IPS DF 4.7 (cell line): ENCODE data around the gene IRGQ.
"Not testable (repeated sequence)": the region's sequence is repeated elsewhere in the genome, so short reads cannot be mapped to it uniquely, and the experiment has no call there.

Source experiments
- DNase-seq: peaks from one replicate; pipeline ENCODE4 v3.0.0-alpha.2; 2013; ENCODE audit warnings: low spot score; ENCODE audit errors: extremely low read depth

Gene IRGQ

DNA sequence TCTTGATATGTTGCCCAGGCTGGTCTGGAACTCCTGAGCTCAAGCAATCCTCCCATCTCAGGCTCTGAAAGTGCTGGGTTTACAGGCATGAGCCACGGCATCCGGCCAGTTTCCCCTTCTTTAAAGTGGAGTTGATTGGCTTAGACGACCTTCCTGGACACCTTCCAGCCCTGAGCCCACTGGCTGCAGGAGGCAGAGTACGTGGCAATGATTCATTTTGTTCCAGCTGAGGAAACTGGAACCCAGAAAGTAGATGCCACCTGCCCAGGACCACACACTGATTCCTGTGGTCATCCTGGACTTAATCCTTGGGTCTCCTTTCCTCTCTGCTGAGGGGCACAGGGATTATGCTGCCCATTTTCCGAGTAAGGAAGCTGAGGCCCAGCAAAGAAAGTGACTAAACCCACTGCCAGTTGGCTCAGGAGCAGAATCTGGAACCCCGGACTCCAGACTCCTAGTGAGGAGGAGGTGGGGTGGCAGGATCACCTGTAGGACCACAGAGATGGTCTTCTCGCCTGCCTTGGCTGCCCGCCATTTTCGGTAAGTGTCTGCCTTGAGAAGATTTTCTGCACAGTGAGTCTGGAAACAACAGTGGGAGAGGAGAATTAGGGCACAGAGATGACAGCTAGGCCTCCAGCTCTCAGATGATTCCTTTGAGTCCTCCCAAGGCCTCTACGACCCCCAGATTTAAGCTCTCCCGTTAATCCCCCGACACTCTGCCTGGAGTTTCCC, 21.3 kb downstream of the IRGQ start:
- no peak for DNase-seq

DNA sequence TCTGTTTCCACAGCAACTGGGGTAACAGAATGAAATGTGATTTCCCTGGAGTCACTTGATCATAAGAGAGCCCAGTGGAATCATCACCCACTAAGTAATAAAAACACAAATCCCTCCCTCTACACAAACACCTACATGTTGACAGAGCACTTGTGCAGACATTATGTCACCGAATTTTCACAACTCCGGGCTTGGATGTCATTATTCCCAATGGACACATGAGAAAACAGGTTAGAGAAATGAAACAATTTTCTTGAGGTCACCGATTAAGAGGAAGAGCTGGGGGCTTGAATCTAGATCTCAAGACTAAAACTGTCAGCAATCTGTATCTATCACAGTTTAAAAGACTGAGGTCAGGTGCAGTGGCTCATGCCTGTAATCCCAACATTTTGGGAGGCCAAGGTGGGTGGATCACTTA, 23.8 kb downstream of the IRGQ start:
- no peak for DNase-seq

DNA sequence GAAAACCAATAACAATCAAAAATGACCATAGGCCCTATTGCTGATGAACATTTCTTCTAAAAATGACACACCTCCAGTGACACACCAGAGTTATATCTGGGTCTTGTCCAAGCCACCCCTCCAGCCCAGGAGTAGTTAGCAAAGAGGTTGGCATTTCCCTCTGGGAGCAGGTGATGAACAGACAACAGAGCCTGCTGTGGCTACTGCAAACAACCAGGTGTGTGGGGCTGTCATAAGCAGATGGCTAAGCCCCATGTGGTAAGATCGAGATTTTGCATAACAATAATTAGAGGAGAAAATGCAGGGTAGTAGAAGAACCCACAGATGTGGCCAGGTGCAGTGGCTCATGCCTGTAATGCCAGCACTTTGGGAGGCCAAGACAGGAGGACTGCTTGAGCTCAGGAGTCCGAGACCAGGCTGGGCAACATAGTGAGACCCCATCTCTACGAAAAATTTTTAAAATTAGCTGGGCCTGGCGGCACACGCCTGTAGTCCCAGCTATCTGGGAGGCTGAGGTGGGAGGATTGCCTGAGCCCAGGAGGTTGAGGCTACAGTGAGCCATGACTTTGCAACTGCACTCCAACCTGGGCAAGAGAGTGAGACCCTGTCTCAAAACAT, 25.7 kb downstream of the IRGQ start:
- no peak for DNase-seq

DNA sequence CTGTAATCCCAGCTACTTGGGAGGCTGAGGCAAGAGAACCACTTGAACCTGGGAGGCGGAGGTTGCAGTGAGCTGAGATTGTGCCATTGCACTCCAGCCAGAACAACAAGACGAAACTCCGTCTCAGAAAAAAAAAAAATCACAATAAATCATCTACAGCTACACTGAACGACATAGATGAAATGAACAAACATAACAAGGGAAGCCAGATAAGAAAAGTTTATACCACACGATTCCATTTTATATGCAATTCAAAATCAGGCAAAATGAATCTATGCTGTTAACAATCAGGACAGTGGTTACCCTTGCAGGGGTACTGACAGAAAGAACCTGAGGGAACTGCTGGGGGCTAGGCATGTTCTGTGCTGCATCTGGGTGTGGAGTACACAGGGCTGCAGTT, 26.3 kb downstream of the IRGQ start:
- no peak for DNase-seq

DNA sequence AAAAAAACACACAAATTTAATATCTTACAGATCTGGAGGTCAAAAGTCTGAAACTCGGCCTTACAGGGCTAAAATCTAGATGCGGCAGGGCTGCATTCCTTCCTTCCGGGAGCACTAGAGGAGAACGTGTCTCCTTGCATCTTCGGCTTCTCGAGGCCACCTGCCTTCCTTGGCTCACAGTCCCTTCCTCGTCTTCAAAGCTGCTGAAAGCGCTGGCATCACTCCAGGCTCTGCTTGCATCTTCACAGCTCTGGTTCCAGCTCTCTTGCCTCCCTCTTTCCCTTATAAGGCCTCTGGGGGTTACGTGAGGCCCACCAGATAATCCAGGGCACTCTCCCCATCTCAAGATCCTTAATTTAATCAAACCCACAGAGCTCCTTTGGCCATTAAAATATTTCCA, 31.1 kb downstream of the IRGQ start:
- no peak for DNase-seq

DNA sequence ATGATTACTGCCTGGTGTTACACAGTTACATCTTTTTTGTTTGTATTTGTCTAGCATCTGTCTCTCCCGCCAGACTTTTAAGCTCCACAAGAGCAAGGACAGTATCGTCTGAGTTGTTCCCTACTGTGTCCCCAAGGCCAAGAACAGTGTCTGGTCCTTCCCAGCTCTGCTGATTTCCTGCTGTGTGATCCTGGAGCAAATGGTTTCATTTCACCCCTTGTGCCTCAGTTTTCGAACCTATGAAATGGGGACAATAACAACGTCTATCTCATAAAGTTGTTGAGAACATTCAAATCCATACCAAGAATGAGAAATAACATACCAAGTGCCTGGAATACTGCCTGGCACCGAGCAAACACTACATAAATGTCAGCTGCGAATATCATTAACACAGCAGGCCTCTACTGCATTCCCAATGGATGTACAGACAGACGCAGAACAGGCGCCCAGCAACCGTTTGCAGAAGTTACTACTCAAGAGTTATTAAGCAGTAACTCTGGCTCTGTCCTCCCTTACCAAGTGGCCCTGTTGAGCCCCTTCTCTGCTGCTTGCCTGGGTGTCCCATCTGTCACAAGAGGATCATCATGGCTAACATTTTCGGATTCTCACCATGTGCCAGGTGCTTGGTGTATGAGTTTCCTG, 32.0 kb downstream of the IRGQ start:
- DNase-seq = no peak

DNA sequence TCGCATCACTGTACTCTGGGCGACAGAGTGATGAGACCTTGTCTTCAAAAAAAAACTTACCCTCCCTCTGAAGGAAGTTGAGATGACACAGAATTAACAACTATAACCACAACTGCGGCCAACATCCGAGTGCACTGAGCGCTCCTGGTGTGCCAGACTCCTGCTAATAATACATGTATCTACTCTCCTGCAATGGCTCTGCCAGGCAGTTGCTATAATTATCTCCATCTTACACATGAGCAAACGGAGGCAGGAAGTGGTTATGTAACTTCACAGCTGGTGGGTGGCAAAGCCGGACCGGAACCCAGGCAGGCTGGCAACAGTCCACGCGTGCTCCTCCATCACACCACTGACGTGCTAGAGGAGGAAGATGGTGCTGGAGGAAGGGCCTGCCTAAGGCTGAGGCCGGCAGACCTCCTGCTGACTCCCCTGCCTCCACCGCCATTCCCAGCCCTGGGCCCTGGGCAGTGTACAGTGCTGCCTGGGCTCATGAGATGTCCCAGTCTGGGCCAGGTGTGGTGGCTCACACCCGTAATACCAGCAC, 33.2 kb downstream of the IRGQ start:
- DNase-seq = no peak

DNA sequence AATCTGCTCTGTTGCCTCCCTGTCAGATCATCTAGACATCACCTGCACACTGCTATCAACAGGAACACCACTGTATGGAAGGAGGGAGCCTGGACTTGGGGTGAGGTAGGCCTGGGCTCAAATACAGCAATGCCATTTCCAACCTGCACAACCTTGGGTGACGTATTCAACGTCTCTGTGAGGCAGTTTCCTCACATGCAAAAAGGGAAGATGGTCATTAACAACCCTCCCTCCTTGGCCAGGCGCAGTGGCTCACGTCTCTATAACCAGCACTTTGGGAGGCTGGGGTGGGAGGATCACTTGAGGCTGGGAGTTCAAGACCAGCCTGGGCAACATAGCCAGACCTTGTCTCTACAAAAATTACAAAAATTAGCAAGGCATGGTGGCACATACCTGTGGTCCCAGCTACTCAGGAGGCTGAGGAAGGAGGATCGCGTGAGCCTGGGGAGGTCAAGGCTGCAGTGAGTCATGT, 33.7 kb downstream of the IRGQ start:
- no peak for DNase-seq

DNA sequence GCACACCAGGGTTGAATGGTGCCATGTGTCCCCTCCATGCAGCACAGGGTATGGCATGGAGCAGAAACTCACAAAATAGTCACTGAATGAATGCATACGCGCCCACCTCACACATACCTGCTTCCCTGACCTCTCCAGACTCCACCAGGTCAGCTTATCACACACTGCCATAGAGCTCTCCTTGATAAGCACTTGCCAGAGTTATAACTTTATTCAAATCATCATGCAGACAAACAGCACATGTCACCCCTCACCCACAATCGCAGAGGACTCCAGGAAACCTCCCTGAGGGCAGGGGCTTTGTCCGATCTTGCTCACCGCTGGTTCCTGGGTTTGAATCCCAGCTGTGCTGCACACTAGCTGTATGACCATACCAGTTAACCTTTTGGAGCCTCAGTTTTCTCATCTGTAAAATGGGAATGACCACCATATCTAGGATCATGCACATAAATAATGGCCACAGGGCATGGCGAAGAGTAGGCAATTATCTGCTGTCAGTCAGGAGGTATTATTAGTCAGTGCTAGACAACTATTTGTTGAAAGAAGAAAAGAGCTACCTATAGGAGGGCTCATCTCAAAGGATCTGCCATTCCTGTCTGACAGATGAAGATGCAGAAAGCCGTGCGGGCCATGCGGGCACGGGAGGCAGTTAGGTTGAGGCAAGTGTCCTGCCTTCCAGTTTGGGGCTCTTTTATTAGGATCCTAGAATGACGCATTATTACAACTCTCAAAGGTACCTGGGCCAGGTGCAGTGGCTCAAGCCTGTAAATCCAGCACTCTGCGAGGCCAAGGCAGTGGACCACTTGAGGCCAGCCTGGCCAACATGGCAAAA, 34.6 kb downstream of the IRGQ start:
- no peak for DNase-seq

DNA sequence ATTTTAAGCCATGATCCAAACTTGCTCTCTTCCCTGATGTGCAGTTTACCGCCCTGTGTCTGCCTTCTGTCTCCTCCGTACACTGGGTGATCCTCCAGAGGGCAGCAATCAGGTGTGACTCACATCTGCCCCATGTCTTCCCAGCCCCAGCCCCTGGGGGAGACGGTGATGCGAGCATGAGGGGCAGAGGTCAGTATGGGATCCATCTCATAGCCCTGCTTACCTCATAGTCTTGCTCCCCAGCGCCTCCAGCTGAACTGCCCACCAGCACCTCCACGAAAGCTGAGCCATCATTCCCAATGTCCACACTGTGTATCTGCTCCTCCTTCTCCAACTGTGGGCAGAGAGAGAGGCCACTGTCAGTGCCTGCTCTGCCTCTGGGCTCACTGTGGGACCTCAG, 35.2 kb downstream of the IRGQ start:
- DNase-seq = no peak

DNA sequence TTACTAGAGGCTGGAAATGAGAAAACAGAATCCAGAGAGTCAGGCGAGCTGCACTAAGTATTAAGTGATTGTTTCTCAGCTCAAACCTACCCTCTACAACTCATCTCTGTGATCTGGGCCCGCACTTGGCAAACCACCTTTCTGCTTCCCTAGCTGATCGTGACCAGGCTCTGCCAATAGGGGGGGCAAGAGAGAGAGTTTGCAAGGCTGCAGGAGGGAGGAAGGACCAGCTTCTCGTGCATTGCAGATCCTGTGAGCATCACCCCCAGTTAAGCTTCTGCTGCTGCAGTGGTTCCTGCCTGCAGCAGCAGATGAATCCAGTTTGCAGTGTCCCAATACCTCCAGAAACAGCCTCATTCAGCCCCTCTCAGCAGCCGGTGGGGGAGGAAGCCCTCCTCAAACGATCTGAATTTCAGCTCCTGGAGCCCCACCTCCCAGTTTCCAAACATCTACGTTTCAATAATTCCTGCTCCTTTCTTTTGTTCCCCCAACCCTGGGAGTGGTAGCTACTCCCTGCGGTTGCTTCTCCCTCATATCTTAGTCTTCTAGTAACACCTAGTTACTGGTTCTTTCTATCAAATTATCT, 40.7 kb downstream of the IRGQ start:
- no peak for DNase-seq

DNA sequence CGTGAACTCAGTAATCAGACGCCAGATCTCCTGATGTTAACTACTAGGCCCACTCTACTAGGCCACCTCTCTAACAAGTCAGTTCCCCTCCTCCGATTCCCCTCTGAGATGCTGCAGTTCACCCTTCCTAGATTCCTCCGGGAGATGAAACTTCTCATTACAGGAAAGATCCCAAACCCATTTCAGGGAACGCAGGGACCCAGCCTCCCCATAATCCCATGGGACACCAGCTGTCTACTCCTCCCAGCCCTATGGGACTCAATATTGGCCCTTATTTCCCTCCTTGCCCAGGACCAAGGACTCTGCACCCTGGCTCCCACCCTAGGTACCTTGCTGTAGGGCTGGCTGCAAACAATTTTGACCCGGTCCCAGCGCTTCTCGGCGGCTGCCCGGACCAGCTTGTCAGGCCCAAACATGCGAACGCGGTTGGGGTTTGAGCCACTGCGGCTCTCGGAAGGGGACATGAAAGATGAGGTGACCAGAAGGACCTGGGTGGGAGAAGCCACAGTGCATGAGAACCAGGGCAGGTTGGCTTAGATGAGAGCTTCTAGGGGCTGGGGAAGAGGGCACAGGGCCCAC, 41.5 kb downstream of the IRGQ start:
- DNase-seq = no peak

DNA sequence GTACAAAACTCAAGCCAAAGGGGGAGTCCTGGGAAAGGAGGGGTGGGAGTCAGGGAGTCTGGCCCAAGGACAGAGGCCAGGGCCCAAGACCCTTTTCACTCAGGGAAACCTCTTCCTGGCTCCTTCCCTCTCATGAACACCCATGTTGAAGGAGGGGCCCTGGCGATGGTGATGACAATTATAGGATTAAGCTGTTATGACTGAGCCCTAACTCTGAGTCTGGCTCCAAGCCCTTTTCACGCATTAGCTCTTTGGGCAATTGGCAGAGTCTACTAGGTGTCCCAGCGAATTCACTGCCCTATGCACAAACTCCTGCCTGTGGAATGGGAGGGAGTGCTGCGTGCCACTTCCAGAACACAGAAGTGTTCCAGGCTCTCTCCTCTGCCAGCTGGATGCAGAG, 42.3 kb downstream of the IRGQ start:
- no peak for DNase-seq

DNA sequence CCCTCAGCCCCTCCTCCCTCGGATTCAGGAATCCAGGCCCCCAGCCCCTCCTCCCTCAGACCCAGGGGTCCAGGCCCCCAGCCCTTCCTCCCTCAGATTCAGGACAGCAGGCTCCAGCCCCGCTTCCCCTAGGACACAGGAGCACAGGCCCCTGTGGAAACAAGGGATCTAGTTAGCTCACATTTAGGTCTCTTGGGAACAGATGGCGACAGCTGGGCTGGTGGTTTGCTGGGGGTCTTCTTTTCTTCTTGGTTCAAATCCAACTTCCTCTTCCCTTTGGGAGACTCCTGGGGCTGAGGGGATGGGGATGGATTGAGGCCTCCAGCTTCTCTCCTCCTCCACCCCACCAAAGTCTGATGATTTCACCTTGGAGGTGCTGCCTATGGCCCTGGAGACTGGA, 43.3 kb downstream of the IRGQ start:
- DNase-seq = no peak

DNA sequence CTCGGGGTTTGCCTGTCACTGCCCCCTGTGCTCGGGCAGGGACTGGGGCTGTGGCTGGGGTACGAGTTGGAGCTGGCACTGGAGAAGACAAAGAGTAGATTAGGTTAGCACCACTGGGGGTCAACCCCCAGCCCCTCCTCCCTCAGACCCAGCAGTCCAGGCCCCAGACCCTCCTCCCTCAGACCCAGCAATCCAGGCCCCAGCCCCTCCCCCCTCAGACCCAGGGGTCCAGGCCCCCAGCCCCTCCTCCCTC, 43.8 kb downstream of the IRGQ start:
- DNase-seq = no peak

DNA sequence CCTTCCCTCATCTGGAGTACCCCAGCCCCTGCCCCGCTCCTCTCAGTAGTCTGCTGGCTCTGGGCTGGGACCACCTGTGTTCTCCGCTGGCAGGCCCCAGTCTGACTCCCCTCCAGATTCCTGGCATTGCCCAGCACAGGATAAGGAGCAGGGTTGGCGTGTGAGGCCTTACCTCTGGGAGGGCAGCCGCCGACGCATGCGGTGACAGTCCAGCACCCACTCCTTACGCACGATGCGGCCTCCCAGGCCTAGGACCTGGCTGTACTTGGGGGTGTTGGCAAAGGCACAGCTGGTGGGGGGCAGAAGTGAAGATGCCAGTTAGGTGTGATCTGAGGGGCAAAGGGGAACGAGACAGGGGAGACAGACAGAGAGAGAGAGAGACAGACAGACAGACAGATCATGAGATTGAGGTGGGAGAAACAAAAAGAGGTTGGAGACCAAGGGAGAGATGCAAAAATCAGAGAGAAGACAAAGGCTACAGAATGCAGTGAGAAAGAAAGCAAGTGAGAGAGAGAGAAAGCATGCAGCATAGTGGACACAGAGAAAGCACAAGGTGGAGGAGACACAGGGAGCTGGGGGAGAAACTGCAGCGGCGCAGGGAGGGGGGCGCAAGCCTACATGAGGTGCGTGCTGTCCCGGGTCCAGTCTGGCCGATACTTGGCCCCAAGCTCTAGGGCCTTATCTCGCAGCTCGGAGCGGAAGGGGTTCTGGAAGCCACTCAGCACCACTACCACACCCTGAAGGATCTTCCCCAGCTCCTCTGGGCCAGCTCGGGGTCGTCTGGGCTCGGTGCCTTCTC, 44.3 kb downstream of the IRGQ start:
- no peak for DNase-seq

DNA sequence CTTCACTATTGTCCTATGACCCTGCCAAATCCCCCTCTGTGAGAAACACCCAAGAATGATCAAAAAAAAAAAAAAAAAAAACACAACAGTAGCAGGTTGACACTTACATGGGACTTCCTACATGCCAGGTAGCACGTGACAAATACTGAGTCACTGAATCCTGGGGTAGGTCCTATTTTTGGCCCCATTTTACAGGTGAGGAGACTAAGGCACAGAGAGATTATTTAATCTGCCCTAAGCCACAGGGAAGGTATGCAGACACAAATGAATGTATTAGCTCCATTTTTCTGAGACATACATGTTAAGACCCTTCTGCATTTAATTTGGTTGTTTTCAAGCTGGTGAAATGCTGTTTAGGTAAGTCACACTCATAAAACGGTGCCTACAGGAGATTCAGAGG, 47.2 kb downstream of the IRGQ start:
- no peak for DNase-seq

DNA sequence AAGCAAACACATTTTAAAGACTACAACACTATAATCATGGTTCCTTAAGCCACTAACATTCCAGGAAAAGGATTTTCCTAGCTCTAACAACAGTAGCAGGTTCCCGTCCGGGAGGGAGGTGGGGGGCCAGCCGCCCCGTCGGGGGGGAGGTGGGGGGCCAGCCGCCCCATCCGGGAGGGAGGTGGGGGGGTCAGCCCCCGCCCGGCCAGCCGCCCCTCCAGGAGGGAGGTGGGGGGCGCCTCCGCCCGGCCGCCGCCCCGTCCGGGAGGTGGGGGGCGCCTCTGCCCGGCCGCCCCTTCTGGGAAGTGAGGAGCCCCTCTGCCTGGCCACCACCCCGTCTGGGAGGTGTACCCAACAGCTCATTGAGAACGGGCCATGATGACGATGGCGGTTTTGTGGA, 48.0 kb downstream of the IRGQ start:
- not testable (repeated sequence) for DNase-seq

DNA sequence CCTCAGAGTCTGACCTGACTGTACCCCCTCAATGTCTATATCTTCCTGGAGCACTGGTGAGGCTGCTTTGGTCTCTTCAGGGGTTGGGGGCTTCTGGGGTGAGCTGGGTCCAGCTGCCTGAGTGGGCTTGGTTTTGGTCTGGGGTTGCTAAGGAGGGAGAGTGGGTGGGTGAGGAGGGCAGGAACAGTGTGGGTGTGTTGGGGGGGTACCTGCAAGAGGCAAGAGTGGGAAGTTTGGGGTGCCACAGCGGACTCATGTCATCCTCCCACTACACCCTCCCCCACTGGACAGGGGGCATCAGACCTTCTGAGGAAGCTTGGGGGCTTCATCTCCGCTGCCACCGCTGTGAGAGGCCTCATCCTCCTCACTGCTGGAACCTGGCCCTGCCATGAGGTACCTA, 49.4 kb downstream of the IRGQ start:
- DNase-seq = no peak

DNA sequence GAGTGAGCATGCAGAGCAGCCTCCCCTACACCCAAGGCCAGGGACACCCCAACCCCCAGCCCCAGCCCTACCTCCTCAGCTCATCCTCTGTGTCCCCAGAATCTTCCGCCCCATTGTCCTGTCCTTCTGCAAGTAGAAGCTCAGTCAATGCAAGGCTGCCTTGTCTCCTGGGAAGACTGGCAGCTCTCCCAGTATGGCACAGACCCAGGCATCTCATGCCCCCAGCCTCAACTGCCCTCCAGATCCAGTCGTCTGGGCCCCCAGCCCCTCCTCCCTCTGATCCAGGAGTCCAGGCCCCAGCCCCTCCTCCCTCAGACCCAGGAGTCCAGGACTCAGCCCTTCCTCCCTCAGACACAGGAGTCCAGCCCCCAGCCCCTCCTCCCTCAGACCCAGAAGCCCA, 50.0 kb downstream of the IRGQ start:
- DNase-seq = no peak
